Measurements from ENCODE around the gene PFN1. TPM values are rescaled to one million over a fixed set of nuclear protein-coding genes. Genes with fewer than 3 reads are reported as not detected.

PFN1 gene
- total and polyA plus RNA-seq, 8 donors, result 63.6 to 195 (median 138) TPM

DNA sequence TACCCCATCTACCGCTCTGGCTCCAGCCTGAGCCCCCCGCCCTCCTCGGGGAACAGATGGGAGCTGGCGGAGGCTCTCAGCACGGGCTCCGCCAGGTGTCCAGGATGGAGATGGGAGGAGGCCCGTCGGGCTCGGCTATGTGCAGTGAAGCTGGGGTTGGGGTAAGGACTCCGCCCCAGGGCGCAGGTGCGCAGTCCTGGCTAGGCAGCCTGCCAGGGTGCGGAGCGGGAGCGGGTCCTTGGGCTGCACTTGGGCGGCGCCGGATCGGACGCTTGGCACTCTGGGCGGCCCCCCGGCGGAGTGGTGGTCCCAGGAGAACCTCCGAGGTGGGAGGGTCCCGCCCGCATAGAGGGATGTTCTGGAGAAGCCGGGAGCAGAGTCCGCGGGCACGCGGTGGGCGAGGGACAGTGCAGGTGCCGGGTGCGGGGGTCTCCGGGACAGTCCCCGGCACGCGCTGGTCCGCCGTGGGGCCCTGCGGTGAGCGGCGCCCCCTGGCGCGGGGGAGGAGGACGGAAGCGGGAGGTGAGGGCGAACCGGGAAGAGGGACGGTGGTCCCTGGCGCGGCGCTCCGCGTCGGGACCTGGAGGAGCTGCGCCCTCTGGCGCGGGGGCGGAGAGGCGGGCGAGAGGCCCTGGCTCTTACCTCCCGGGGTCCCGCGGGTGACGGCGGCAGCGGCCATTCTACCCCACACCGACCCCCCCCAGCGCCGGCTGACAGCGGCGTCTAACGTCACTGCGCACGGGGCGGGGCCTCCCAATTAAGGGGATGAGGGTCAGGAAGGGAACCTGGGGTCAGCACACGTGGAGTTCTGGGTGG is 38.8 kb upstream of the PFN1 start, which contains the start of gene CAMTA2:
TSS of gene CAMTA2 (minus strand) at position 725 of the 816 bp plus-strand sequence. CDS start 1,453 bp downstream, outside the sequence.
- Histone ChIP-seq H3K4me3 (peak within 1 kb of the TSS; percentile 82 to 94 (median 84)), H3K36me3 (peaks cover 0 to 6% (median 0%) of the 10 kb centered on the region in 3 donors), H3K9me3 (no peaks in the 10 kb centered on the region), H3K4me1 (peaks cover 0 to 16% (median 4%) of the 10 kb centered on the region in 3 donors), H3K27ac (peak within 1 kb of the TSS; percentile 82 to 96 (median 90)), H3K27me3 (no peaks in the 10 kb centered on the region)
- no peak for FAIRE-seq
- peak; percentile 91 to 95 (median 92) for ATAC-seq
- WGBS, 2 donors, result 0% methylated on average over 59 to 78 of the region's 78 CpGs
- peak; percentile 86 to 95 (median 90) for DNase-seq
- TF ChIP-seq, protein P1, sequence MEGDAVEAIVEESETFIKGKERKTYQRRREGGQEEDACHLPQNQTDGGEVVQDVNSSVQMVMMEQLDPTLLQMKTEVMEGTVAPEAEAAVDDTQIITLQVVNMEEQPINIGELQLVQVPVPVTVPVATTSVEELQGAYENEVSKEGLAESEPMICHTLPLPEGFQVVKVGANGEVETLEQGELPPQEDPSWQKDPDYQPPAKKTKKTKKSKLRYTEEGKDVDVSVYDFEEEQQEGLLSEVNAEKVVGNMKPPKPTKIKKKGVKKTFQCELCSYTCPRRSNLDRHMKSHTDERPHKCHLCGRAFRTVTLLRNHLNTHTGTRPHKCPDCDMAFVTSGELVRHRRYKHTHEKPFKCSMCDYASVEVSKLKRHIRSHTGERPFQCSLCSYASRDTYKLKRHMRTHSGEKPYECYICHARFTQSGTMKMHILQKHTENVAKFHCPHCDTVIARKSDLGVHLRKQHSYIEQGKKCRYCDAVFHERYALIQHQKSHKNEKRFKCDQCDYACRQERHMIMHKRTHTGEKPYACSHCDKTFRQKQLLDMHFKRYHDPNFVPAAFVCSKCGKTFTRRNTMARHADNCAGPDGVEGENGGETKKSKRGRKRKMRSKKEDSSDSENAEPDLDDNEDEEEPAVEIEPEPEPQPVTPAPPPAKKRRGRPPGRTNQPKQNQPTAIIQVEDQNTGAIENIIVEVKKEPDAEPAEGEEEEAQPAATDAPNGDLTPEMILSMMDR (IDR thresholded peaks at IDR 0.05), result peak; percentile 37 to 64 (median 58)
- intact Hi-C loops (cut with DNase I), result loop anchor here in 1 of 3 donors (10.0 kb wide), 1 partner anchor 52 kb away; the partner anchor contains the start of gene GP1BA

DNA sequence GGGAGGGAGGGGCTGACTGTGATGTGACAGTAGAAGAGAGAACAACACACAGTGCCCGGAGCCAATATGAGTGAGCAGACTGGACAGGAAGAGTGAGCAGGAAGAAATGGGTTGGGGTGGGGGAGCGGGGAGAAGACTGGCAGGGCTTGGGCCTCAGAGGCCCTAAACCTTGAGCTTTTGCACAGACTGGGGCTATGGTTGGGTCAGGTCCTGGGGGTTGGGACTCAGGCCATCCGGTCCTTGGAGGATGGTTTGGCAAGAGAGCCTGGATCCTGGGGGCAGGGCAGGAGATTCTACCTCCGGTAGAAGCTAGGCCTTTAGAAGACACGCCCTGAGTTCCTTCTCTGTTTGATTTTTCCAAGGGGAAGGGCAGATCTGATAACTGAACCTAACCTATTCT is 38.1 kb upstream of the PFN1 start:
- ATAC-seq, result peak in 2 of 4 donors; percentile 1 to 2
- Histone ChIP-seq H3K27me3 (no peaks in the 10 kb centered on the region), H3K27ac (peak overlapping the region; percentile 82 to 96 (median 90)), H3K4me3 (peak overlapping the region; percentile 82 to 94 (median 84)), H3K4me1 (peaks cover 0 to 16% (median 4%) of the 10 kb centered on the region in 3 donors), H3K36me3 (peaks cover 0 to 6% (median 0%) of the 10 kb centered on the region in 3 donors), H3K9me3 (no peaks in the 10 kb centered on the region)
- DNase-seq, result no peak
- WGBS, 2 donors, result 26 to 35% methylated on average over 5 of the region's 5 CpGs
- TF ChIP-seq, protein P1 (IDR thresholded peaks at IDR 0.05), result no peak
- intact Hi-C loops (cut with DNase I), result loop anchor here in 1 of 3 donors (10.0 kb wide), 1 partner anchor 52 kb away; the partner anchor contains the start of gene GP1BA
- FAIRE-seq, result no peak

DNA sequence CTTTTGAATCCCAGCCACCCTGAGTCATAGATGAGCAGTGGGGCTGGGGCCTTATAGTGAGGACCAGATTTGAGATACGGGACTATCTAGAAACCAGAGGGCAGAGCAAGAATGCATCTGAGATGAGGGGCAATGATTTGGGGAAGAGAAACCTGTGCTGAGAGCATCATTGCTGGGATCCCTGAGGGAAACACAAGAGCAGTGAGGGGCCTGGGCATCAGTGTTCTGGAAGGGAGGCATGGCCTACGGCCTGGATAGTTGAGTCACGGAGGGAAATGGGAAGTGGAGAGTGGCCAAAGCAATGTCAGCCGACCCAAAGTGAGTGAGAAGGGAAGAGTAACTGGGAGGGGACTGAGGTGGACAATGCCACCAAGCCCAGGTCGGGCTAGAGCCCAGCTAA is 34.0 kb upstream of the PFN1 start:
- TF ChIP-seq, protein P1 (IDR thresholded peaks at IDR 0.05), result no peak
- Histone ChIP-seq H3K27ac (no peak overlapping the region), H3K4me1 (peaks cover 0 to 8% (median 4%) of the 10 kb centered on the region in 3 donors), H3K27me3 (no peaks in the 10 kb centered on the region), H3K4me3 (no peak overlapping the region), H3K36me3 (peaks cover 0 to 9% (median 6%) of the 10 kb centered on the region in 3 donors), H3K9me3 (no peaks in the 10 kb centered on the region)
- no peak for FAIRE-seq
- no peak for ATAC-seq
- 76 to 78% methylated on average over 5 of the region's 5 CpGs for WGBS, 2 donors
- no peak for DNase-seq
- intact Hi-C loops (cut with DNase I), result loop anchor here in 1 of 3 donors (10.0 kb wide), 1 partner anchor 48 kb away; the partner anchor contains the start of gene GP1BA

DNA sequence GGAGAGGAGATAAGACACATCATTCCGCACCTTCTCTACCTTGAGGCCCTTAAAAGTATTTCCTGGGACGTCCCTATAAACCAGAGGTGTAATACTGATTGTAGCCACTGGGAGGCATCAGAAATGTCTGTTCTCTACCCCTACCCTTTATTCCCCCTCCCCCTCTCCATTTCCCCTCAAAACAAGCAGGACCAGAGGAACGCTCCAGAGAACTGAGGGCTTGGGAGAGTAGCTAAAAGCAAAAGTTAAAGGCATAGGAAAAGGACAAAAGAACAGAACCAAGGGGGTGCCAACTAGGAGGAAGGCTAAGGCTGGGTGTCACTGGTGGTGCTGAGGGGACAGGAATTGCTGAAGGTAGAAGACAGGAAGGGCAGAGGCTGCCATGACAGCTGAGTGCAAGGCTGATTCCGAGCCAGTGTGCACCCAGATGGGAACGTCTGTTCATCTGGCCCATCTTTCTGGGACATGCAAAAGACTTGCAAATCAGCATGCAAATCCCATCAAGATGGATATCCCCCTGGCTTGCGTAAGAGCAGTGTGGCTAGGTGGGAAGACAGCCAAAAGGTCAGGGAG is 32.4 kb upstream of the PFN1 start:
- FAIRE-seq (no peak), ATAC-seq (peak; percentile 66 to 80 (median 76)), DNase-seq (no peak)
- no peak overlapping the region for H3K4me3 ChIP-seq
- intact Hi-C loops (cut with DNase I), result loop anchor here in 2 of 3 donors (2.0 to 10.0 kb wide), 2 partner anchors 46 to 82 kb away; partner anchors contain the start of gene GP1BA (in 1 of the 2)
- H3K9me3 ChIP-seq, result no peaks in the 10 kb centered on the region
- TF ChIP-seq, protein P1 (IDR thresholded peaks at IDR 0.05), result peak; percentile 37 to 83 (median 67)
- H3K4me1 ChIP-seq, result peaks cover 0 to 2% (median 1%) of the 10 kb centered on the region in 3 donors
- H3K27ac ChIP-seq, result no peak overlapping the region
- 31 to 36% methylated on average over 6 of the region's 6 CpGs for WGBS, 2 donors
- no peaks in the 10 kb centered on the region for H3K27me3 ChIP-seq
- peaks cover 0 to 15% (median 6%) of the 10 kb centered on the region in 3 donors for H3K36me3 ChIP-seq

Data from pancreas (tissue), 10 donors.